Embryonic facial prominence (tissue), 1 donor: ENCODE results near the gene DMBX1.

Source experiments
- DNase-seq: peaks from one replicate; pipeline ENCODE4 v3.0.0-alpha.2; 2016; ENCODE audit errors: extremely low spot score

The DMBX1 gene

DNA sequence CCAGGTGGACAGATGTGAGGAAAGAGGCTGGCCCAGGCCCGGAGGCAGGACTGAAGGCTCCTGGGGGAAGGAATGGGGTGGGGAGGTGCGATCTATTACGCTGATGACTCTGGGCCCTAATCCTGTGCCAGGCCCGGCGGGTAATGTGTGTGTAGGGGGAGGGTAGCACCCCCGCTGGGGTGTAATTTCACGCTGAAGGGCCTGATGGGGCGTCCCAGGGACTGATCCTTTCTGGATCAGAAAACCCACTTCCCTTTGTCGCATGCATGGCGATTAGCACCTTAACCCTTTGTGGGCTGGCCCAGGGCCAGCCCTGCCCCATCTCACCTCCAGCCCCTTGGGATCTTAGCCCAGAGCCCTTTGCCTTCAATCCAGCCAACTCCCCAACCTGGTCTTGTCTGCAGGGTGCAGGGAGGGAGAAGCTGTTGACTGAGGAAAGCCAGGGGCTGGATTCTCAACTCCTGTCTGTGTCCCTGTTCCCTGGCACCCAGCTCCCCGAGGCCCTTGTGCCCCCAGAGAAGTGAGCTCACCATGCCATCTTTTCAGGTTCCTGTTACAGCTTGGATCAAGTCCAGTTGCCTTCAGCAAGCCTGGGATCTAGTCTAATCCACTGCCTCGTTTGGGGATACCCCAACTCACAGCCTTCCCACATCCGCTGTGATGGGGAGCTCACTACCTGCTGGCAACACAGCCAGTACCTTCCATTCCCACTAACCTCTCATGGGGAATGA is 35.8 kb downstream of the DMBX1 start:
- no peak for DNase-seq

DNA sequence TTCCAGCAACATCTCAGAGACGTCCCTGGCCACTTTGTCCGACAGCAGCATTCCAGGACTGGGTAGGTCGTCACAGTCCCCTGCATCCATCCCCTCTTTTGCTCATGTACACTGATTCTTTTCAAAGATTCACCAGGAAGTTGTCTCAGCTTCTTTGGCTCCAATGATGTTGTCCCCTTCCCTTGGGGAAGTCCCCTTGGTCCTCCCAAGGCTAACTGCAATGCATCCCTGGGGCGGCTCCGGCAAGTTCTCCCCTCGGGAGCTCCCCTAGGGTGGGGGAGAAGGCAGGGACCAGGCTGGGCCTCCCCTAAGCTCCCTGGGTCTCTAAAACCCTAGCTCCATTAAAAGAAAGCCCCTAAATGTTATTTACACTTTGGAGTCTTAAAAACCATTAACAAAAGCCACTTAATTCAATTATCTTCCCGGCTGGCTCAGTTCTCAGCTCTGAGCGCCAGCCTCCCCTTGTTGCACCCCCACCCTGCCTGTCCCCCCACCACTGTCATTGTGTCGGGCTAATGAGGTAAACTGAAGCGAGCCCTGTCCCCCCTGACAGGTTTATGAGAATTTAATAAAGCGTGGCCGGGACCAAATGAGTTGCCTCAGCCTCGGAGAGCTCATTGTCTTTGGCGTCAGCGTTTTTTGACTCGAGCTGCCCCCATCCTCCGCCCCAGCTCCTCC is 36.5 kb downstream of the DMBX1 start:
- DNase-seq = no peak

DNA sequence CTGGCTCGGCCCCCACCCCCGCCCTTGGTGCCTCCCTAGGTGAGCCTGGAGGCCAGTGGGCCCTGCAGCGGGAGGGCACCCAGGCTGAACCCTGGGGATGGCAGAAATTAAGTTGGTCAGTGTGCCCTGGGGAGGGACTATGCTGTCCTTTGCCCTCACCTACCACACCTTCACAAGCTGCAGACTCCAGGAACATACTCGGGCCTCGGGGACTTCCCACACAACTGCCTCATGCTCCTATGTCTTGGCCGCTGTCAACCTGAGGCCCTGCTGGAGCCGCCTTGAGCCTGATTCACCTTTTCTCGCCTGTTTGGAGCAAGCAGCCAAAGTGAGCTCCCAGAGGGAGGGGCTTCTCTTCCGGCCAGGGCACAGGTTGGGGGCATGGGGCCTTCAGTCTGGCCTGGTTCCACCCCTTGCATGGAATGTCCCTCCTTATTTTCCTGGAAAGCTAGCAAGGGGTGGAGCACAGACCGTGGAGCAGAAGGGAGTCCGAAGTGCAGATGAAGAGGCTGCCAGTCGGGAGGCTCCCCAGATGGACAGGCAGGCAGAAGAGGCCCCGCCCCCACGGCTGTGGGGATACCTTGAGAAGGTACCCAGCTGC is 37.2 kb downstream of the DMBX1 start:
- no peak for DNase-seq

DNA sequence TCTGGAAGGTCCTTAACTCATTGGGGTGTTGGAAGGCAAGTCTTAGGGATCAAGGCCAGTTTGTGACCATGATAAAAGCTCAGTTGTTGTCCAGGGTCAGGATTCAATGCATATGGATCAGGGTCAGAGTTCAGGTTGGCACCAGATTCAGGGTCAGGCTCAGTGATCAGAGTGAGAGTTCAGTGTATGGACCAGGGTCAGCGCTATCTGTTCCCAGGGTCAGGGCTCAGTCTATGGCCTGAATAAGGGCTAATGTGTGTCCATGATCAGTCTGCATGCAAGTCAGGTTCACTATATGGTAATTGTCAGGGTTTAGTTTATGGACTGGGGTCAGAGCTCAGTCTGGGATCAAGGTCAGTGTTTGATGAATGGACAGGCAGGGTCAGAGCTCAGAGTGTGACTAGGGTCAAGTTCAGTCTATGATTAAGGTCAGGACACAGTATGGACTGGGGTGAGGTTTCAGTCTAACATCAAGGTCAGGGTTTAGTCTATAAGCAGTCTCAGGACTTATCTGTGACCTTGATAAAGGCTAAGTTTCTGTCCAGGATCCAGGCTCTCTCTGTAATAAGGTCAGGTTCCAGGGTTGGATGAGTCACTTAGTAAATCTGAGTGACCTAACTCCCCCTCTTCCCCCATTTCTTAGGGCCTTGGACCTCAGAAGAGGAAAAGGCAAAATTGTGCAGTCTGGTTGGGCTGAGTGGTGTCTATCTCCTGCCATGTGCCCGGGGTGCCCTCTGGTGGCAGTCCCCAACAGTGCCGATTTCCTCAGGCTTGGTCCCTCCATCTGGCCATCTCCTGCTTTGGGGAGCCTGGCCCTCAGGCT is 38.0 kb downstream of the DMBX1 start:
- no peak for DNase-seq

DNA sequence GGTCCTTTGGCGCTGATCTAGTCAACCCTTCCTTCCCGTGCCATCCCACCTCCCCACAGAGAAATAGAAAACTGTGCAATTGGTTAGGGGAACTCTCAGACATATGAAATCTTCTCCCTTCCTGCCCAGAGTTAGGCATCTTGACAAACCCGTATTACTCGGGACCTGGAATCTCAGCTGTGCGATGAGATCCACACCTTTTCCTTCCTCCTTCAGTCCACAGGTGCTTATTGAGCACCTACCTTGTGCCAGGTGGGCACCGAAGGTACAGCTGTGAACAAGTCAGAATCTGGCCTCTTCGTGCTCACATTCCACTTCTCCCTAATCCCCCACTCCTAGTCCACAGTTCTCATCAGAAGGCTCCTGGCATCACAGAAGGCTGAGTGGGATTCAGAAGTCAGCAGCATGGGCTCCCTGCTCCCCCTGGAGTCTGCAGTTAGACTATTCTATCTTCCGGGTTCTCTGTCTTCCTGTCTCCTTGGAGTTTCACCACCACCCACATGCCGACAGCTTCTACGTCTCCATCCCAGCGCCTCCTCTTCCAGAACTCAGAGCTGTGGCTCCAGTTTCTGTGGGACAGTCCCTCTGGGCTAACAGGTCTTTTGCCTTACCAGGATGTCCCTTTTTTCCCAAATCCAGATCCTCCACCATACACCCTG is 38.8 kb downstream of the DMBX1 start:
- no peak for DNase-seq

DNA sequence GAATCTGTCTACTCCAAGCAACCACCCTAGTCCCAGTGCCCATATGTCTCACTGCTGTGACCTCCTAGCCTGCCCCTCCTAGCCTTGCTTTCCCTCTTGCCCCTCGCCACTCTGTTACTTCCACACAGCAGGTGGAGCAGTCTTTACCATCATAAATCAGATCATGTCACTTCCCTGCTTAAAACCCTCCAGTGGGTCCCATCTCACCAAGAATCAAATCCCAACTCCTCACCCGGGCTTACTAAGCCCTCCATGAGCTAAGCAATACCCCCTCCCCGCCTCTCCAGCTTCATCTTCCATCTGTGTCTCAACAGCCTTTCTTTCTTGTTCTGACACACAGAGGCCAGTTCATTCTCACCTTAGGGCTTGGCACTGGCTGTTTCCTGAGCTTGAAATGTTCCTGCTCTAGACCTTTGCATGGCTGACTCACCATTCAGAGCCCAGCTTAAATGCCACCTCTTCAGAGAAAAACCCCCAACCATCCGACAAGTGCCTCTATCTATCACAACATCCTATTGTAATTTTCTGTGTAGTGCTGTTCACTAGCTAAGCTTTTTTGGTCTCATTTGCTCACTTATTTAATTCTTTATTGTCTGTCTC is 39.5 kb downstream of the DMBX1 start:
- no peak for DNase-seq

DNA sequence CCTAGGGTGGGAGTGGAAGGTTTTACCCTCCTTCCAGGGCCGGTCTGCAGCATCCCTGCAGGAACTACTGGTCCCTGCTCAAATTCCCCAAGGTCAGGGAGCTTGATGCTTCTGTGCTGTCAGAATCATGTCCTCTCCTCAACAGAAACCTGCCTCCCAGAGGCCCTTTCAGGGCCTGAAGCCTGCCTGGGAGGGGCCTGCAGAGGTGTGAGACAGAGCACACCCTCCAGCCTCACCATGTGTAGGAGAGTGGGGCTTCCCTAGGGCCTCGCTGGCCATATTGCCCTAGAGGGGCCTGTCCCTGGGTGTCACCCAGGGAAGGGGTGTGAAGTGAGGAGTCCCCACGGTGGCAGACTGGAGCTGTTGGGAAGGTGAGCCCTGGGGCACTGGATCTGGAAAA is 40.7 kb downstream of the DMBX1 start:
- DNase-seq = no peak

DNA sequence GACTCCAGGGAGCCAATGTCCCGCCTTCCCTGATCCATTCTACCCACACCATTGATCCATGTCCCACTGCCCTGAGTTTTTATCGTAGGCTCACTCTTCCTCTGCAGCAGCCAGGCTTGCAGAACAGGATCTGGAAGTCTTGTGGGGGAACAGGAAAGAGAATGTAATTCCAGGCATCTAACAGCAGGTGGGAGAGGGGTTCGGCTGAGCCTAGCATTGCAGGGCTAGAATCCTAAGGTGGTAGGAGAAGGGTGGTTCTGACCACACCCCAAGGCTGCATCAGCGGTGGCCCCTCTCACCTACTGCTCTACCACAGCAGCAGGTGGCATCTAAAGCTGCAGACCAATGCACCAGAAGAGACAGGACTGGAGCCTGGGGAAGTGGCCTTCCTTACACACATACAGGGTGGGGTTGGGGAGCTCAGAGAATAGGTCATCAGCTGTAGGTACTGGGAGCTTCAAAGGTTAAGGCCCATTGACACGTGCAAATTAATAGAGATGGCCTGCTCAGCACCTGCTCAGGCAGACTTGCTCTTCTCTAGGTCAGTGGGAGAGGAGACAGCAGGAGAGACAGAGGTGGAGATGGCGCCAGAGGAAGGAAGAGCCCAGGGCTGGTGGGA is 41.3 kb downstream of the DMBX1 start:
- no peak for DNase-seq

DNA sequence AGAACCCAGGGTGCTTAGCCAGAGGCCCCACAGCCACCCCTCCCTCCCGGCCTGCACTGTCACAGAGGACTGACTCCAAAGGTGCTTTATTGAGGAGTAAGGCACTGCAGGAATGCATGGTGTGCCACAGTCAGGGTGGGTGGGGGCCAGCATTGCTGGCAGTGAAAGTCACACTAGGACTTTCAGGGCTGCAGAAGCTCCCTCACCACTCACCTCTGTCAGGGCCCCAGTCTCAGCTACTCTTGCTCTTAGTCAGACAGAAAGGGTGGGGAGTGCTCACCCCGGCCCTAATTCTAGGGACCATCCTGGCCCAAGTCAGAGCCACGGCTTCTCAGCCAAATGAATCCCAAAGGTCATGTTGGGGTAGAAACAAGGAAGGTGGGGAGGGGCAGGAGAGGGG is 42.5 kb downstream of the DMBX1 start:
- no peak for DNase-seq

DNA sequence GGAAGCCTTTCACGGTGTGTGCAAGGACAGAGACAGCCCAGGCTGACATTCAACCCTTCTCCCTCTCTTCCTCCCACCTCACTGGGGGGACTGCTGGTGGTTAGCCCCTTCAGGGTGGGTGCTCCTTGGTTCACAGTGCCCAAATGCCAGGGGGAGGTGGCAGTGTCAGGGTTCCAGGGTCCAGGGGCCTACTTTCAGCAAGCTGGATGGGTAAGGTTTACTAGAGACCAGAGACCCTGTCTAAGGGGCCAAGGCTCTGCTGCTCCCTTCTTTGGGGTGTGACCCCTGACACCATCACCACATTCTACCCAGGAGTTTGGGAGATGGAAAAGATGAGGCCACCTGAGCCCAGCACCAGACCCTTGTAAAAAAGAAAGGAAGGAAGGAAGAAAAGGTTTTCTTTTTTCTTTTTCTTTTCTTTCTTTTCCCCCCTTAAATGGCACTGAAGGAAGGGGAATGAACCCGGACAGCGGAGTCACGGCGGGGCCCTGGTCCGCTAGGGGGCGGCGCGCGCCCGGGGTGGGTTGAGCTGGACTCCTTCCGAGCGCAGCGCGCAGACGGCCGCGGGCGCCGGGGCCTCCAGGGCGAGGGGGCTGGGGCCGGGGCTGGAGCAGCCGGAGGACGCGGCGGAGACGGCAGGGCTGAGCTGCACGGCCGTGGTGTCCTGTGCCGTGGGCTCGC is 43.0 kb downstream of the DMBX1 start:
- no peak for DNase-seq

DNA sequence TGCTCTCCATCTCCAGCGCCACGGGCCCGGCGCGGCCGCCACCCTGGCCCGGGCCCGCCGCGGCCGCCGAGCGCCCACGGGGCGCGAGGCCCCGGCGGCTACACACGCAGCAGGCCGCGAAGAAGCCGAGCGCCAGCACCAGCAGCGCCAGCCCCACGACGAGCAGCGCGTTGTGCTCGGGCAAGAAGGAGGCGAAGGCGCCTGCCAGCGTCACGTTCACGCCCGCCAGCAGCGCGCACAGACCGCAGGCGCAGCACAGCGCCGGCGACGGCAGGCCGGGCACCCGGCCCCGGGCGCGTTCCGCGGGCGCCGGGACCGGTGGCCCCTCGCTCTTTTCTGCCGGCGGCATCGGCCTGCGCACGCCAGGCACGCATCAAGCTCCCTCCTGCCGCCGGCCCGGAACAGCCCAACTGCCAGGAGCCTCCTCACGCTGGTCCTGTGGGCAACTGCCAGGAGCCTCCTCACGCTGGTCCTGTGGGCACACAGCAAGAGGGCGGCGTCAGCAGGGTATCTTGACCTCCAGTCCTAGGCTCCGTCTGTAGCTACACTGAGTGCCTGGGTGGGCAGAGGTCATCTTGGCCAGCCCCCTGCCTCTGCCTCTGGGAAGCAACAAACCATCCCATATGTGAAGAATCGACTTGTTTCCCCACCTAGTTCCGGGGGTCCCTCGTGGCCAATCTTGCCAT is 43.7 kb downstream of the DMBX1 start:
- DNase-seq = no peak

DNA sequence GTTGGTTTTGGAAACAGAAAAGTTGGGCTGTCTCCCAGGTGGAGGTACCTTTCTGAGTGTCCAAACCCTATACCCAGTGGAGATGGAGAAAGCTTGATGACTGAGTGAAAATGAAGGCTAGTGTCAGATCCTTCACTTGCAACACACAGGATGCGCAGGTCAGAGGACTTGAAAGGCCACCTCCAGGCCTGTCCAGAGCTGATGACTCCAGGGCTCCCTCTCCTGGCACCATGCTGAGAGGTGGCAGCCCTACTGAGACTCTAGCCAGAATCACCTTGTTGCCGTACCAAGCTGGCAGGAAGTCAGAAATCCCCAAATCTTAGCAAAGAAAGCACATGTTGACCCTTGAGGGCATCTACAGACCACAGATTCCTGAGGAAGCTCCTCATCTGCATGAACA is 45.4 kb downstream of the DMBX1 start:
- DNase-seq = no peak

DNA sequence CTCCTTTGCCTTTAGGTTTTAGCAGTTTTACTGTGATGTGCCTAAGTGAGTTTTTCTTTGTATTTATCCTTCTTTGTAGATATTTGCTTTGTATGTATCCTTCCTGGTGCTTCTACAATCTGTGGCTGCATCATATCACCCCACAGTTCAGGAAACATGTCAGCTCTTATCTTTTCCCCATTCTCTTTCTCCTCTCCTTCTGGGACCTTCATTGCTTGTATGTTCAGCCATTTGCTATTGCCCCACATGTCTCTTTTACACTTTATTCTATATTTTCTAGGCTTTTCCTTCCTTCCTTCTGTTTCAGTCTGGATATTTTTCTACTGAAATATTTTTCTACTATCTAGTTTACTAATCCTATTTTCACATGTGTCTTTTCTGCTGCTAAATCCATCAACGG is 46.9 kb downstream of the DMBX1 start:
- DNase-seq = no peak

DNA sequence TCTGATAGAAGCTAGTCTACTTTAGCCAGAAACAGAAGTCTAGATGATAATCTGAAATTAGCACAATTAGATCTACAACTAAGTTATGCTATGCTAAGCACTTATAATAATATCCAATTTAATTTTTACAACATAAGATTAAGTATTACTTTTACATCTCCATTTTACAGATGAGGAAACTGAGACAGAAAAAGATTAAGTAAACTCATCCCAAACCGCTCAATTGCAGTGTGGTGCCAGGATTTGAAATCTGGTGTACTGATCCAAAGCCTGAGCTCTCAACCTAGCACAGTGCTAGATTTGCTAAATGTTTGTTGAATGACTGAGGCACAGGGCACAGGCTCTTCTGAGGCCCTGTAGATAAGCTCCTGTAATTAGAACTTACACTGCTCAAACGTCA is 48.0 kb downstream of the DMBX1 start:
- DNase-seq = no peak

DNA sequence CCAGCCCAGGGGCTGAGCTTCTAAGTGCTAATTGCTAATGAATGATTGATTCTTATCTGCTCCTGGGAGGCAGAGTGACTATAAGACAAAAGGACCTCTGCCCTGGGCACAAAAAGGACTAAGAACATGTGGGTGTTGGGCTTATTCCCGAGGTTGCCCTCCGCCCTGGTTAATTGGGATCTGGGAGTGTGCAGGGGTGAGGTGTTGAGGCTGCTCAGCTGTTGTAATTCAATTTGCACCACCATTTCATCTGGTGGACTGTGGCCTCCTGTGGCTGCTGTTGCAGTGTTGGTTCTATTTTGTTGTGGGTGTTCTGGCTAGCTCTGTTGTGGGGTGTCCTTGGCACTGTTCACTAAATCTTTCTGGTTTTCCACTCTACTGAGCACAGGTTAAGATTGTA is 48.5 kb downstream of the DMBX1 start:
- no peak for DNase-seq
